ENCODE data around the gene UEVLD.

DNA sequence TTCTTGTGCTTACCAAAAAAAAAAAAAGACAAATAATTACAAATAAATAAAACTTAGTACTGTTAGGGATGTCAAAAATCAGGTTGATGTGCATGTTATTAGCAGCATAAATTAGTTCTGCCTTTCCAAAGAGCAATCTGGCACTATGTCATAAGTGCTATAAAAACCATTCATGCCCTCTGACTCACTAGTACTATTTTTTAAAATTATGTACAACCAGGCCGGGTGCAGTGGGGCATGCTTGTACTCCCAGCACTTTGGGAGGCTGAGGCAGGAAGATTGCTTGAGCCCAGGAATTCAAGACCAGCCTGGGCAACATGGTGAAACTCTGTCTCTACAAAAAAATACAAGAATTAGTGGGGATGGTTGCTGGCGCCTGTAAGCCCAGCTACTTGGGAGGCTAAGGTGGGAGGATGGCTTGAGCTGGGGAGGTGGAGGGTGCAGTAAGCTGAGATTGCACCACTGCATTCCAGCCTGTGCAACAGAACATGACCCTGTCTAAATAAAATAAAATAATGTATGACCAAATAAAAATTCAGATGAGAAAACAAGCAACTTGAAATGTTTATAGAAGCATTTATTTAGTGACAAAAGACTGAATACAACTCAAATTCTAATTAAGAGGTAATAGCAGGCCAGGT, 25.3 kb downstream of the UEVLD start:
- TF ChIP-seq, protein P1, sequence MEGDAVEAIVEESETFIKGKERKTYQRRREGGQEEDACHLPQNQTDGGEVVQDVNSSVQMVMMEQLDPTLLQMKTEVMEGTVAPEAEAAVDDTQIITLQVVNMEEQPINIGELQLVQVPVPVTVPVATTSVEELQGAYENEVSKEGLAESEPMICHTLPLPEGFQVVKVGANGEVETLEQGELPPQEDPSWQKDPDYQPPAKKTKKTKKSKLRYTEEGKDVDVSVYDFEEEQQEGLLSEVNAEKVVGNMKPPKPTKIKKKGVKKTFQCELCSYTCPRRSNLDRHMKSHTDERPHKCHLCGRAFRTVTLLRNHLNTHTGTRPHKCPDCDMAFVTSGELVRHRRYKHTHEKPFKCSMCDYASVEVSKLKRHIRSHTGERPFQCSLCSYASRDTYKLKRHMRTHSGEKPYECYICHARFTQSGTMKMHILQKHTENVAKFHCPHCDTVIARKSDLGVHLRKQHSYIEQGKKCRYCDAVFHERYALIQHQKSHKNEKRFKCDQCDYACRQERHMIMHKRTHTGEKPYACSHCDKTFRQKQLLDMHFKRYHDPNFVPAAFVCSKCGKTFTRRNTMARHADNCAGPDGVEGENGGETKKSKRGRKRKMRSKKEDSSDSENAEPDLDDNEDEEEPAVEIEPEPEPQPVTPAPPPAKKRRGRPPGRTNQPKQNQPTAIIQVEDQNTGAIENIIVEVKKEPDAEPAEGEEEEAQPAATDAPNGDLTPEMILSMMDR (optimal IDR thresholded peaks at IDR 0.05 in 1 of 3, IDR thresholded peaks at IDR 0.05 in 1 of 3, conservative IDR thresholded peaks at IDR 0.05 in 1 of 3; ENCODE audit: extremely low read depth in 1 of 3, insufficient read depth in 2 of 3, low read length in 3 of 3): no peak
- no peak for TF ChIP-seq EZH2 (IDR thresholded peaks at IDR 0.05; ENCODE audit: low read length)

Measured in keratinocyte (primary cell).